ENCODE measurements around the gene CELF5.
"Not testable (repeated sequence)": the region's sequence is repeated elsewhere in the genome, so short reads cannot be mapped to it uniquely, and the experiment has no call there.

The CELF5 gene

GRCh38 chr19:3295581-3295980 lies 71.1 kb downstream of the CELF5 start:
- DNase-seq: no peak

DNA sequence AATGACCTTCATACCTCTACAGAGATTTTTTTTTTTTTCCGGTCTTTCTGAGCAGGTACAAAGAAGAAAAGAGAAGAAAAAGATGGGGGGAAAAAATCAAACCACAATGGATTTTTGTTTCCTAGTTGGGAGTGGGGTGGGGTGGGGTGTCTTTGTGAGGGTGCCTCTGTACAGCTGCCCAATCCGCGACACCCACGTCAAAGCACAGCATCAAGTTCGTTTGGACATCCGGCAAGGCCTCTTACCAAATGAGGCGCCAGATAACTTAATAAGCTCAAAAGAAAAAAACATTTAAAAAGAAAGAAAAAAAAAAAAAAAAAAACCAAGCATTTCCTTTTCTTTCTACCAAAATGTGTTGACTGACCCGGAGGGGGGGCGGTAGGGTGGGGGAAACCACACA lies 71.6 kb downstream of the CELF5 start:
- no peak for DNase-seq

DNA sequence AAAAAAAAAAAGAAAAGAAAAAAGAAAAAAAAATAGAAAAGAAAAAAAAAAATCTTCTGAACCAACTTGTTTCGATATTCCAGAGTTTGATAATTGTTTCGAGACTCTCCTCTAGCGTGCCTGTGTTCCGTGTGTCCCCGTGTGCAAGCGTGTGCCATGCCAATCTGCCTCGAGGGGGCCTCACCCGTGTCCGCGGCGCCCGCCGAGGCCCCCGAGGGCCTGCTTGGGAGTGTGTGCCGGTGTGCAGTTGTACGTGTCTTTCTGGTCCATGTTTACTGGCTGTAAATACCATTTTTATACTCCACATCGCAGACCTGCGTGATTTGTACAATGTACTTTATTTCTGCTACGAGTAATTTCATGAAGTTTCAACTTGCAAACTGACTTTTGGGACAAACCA lies 72.0 kb downstream of the CELF5 start:
- DNase-seq: no peak

DNA sequence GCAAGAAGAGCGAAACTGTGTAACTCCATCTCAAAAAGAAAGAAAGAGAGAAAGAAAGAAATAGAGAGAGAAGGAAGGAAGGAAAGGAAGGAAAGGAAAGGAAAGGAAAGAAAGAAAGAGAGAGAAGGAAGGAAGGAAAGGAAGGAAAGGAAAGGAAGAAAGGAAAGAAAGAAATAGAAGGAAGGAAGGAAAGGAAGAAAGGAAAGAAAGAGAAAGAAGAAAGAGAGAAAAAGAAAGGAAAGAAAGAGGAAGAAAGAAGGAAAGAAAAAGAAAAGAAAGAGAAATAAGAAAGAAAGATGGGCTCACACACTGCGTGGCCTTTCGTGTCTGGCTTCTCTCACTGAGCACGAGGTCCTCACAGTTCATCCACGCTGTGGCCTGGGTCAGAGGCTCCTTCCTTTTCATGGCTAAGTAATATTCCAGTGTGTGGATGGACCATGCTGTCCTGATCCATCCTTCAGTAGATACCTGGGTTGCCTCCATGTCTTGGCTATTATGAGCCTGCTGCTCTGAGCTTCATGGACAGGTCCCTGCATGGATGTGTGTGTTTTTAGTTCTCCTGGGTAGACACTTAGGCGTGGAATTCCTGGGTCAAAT lies 74.5 kb downstream of the CELF5 start:
- no peak for DNase-seq

GRCh38 chr19:3300566-3300965 lies 76.1 kb downstream of the CELF5 start:
- not testable (repeated sequence) for DNase-seq

DNA sequence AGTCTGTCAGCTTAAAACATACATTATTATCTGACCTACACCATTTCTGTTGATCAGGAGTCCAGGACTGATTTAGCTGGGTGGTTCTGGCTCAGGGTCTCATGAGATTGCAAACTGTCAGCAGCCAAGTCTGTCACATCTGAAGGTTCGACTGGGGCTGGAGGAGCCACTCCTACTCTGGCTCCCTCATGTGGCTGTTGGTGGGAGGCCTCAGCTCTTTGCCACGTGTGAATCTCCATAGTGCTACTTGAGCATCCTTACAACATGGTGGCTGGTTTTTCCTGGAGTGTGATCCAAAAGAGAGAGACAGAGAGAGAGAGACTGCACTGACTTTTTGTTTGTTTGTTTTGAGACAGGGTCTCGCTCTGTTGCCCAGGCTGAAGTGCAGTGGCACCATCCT lies 78.3 kb downstream of the CELF5 start:
- DNase-seq: no peak

GRCh38 chr19:3304871-3305423 lies 80.5 kb downstream of the CELF5 start:
- peak; percentile 55 for DNase-seq

- DNase-seq: no peak
These were observed 85.3 kb downstream of the CELF5 start for GRCh38 chr19:3309724-3310123.

GRCh38 chr19:3310280-3310679 lies 85.8 kb downstream of the CELF5 start:
- no peak for DNase-seq

DNA sequence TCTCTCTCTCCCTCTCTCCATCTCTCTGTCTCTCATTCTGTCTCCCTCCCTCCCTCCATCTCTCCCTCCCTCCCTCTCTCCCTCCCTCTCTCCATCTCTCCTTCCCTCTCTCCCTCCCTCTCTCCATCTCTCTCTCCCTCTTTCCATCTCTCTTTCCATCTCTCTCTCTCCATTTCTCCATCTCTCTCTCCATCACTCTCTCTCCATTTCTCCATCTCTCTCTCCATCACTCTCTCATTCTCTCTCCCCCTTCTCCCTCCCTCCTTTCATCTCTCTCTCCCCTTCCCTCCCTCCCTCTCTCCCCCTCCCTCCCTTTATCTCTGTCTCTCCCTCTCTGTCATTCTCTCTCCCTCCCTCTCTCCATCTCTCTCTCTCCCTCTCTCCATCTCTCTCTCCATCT lies 86.2 kb downstream of the CELF5 start:
- no peak for DNase-seq

- no peak for DNase-seq
These were observed 88.7 kb downstream of the CELF5 start for GRCh38 chr19:3313199-3313575.

DNA sequence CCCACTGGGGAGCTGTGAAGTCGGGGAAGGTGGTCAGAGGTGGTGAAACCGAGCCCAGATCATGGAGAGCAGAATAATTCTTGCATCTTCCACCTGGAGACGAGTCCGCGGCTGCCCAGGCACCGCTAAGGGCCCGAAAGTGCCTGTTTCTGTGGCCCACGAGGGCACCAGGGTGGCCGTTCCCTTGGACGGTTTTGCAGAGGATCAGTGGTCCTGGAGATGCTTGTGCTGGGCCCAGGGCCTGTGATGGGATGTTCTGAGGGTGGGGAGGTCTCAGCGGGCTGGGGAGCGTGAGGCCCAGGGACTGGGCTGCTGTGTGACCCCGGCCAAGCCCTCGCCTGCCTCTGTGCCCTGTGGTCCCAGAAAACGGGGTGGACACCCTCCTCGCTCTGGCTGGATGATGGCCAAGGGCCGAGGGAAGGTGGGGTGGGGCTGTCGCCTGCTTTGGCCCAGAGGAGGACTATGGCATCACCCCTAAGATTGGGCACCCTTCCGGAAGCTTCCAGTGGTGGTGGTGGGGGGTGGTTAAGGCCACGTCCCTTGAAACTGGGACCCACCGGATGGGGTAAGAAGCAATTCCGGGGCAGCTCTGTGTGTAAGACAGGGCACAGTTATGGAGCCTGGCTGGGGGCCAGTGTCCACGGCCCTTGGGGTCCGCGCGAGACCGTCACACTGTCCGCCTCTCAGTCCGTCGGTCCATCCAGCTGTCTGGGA lies 90.7 kb downstream of the CELF5 start:
- DNase-seq: no peak

- DNase-seq: no peak
These were observed 91.2 kb downstream of the CELF5 start for GRCh38 chr19:3315676-3315973.

DNA sequence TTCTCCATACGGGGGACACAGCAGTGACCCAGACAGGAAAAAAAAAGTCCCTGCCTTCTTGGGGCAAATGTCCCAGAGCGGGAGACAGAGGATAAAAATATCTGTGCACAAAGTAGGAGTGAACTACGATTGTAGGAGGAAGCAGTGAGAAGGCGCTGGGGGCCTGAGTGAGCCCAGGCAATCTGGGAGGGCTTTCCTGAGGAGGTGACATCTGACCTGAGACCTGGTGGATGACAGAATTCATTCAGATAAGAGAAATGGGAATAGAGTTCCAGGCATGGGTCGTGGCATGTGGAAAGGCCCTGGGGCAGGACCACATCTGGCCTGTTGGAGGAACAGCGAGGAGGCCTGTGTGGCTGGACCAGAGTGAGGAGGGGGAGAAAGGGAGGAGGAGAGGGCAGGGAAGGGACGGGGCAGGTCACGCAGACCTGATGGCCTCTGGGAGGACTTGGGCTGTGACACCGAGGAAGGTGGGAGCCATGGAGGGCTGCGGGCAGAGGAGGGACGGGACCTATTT lies 91.7 kb downstream of the CELF5 start:
- DNase-seq: no peak

GRCh38 chr19:3316659-3317207 lies 92.3 kb downstream of the CELF5 start:
- no peak for DNase-seq

GRCh38 chr19:3319643-3320353 lies 95.3 kb downstream of the CELF5 start:
- no peak for DNase-seq

- DNase-seq: no peak
These were observed 95.9 kb downstream of the CELF5 start for GRCh38 chr19:3320354-3320670.

DNA sequence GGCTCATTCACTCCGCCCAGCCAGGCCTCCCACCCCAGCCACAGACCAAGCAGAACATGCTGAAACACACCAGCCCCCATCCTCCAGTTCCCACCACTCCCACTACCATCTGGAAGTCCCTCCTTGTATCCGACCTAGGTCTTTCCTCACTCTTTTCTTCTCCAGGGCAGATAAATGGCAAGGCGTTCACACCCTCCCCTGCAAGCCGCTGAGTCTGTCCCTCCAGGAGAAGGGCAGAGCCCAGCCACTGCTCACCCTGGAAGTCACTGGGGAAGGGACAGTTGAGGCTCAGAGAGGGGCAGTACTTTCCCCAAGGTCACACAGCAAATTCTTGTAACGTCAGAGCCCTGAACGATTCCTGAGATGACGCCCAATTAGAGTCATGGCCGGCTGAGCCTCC lies 96.4 kb downstream of the CELF5 start:
- DNase-seq: no peak

DNA sequence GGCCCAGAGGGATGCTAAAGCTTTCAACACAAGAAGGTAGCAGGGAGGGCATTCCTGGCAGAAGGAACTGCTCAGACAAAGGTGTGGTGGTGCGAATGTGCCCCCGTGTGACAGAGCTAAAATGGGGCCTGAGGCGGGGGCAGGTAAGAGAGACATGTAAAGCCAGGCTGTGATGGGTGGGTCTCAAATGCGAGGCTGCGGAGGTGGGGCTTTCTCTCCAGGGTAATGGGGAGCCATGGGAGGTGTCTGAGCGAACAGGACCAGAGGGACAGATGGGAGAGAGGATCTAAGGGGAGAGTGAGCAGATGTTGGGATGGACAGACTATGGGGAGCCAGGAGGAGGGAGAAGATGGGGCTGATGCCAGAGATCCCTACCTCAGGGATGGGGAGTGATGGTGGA lies 97.2 kb downstream of the CELF5 start:
- DNase-seq: no peak

DNA sequence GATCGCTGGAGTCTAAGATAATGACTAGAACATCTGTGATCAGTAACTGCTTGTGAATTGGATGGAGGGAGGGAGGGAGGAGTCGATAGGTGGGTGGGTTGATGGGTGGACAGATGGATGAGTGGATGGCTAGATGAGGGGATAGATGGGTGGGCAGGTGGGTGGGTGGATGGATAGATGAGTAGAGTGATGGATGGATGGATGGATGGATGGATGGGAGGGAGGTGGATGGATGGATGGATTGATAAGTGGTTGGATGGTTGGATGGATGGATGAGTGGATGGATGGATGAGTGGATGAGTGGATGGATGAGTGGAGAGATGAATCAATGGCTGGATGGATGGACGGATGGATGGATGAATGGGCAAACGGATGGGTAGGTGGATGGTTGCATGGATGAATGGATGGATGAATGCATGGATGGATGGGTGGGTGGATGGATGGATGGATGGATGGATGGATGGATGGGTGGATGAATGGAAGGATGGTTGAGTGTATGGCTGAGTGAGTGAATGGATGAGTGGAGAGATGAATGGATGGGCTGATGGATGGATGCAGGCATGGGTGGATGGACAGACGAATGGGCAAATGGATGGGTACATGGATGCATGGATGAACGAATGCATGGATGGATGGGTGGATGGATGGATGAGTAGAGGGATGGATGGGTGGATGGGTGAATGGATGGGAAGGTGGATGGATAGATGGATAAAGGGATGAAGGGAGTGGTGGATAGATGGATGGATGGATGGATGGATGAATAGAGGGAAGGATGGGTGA lies 97.9 kb downstream of the CELF5 start:
- no peak for DNase-seq

DNA sequence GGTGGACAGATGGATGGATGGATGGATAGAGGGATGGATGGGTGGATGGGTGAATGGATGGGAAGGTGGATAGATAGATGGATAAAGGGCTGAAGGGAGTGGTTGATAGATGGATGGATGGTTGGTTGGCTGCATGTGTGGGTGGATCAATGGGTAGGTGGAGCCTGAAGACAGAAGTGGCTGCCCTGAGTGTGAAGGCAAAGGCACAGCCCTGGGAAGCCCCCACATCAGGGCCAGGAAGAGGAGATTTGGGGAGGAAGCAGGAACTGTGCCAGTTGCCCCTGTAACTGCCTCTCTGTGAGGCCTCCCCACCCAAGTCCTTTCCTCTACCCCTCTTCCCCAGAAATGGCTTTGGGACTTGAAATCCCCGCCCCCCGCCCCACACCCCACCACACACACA lies 98.6 kb downstream of the CELF5 start:
- DNase-seq: no peak

GRCh38 chr19:3323658-3324057 lies 99.2 kb downstream of the CELF5 start:
- no peak for DNase-seq

- no peak for DNase-seq
These were observed 100.0 kb downstream of the CELF5 start for GRCh38 chr19:3324405-3324856.
